Central memory CD4-positive, alpha-beta T cell (primary cell): Measurements from ENCODE around the gene FABP1.

ENCODE experiments used
- DNase-seq: peaks from one replicate; pipeline ENCODE4 v3.0.0; 2022

The FABP1 gene

DNA sequence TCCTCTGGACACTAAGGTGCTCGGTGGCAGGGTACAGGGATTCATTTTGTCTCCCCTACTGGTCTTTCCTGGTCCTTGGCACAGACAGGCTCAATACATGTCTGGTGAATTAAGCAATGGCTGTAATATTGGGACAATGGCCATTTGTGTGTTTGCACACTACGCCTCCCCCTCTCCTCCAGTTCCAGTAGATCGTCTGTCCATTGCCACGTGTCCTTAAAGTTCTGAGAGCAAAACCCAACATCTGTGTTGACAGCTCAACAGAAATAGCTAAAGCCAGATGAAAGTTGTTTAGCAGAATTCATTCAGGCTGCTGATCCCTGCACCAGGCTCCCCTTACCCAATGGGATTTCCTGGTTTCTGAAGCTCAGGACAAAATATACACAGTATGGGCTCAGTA is 9.0 kb upstream of the FABP1 start:
- no peak for DNase-seq

DNA sequence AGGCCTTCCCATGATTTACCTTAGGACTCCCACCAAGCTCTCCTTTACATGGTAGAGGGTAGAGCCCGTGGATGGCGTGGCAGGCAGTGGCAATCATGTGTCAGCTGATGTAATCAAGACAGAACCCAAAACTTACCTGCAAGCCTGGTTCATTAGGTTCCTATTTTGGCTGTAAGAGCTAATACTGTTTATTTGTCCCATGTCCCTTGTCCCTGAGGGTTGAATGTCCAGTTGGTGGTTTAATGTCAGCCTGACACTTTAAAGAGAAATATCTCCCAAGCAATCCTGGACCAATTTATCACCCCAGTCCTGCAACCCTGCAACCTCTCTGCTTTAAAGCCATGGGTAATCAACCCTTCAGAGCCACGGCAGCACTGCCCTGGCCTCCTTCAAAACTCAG is 6.0 kb upstream of the FABP1 start:
- no peak for DNase-seq

DNA sequence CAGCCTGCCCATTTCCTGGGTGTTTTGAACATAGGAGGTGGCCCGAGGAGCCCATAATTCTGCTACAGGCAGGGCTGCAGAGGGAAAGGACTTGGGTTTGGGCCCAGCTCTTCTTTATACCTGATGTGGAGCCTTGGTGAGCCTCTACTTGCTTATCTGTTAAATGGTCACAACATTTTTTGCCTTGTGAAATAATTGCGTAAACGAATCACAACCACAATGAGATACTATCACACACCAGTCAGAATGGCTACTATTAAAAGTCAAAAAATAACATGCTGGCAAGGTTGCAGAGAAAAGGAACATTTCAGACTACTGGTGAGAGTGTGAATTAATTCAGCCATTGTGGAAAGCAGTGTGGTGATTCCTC is 4.1 kb upstream of the FABP1 start:
- no peak for DNase-seq

DNA sequence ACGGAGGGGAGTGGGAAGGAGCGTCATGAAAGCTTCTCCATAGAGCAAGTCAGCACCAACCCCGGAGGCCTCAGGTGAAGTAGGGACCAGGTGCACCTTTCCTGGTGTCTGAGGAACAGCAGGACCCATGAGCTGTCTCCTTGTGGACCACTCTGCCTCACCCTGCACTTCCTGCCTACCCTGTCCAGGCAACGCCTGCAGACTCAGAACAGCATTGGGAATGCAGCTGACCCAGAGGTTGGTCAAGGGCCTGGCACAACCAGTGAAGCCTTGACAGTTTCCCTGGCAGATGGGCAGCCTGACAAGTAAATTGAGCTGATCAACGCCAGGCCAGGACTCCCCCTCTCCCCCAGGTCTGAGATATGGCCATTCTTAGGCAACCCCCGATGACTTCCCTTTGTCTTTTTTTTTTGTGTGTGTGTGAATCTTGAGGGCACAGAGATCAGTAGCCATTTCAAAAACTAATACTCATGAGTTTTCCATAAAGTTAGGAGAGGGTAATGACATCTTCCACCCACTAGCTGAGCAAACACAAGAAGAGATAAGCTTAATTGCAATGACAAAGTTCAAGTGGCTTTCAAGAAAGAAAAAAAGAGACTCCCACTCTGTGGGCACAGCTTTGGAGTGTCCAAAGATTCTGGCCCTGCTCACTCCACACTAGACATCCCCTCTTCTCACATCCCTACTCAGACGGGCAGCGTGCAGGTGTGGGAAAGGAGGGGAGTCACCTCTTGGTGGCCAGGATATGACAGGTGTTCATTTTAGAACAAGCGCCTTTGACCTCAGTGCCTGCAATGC is 3.5 kb upstream of the FABP1 start:
- no peak for DNase-seq

DNA sequence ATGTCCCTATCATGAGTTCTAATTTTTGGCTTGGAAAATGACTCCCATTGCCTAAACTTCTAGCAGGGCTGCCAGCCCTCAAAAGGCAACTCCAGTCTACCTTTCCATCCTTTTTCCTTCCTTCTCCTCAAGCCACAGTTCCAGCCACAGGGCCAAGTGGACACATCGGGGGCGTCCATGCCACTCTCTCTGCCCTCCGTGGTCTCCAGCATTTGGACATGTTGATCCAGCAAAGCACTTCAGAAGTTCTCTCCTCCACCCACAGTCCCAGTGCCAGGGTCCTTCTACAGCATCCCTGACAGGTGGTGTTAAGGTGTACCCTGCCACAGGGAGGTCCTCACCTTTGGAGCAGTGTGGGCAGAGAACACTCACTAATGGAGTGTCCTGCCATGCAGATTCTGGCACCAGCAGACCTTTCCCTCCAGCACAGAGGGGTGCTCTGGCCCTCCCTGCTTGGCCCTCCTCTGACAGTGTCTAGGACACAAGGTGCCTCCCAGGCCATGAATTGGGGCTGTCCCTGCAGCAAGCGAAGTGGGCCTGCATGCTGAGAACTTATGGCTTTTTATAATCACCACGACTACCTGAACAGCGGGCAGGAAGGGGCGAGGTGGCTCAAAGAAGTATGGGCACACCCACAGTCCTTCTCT is 1.6 kb upstream of the FABP1 start:
- no peak for DNase-seq

DNA sequence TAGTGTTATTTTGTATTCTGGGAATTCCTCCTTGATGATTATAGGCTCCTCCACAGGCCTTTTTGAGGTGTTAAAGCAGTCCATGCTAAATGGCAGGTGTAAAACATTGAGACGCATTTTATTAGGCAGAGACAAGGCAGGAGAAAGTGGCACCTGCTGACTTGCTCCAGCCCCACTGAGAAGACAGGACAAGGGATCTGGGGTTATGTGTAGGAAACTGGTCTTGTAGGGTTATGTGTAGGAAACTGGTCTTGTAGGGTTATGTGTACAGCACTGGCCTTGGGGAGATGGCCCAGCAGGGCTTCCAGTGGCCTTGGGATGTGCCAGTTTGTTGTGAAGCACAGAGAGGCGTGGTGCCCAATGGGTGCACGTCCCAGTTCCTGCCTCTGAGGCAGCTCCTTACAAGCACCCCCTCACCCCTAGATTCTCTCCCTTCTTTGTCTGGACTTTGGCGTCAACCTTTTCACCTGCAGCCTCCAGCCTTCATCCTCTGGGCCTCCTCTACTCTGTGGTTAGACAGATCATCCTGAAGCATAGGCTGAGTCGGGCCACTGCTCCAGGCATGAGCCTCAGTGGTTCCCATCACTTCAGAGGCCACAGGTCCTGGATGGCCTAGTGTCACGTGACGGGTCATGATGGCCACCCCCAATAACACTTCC is 921 bp upstream of the FABP1 start:
- no peak for DNase-seq

DNA sequence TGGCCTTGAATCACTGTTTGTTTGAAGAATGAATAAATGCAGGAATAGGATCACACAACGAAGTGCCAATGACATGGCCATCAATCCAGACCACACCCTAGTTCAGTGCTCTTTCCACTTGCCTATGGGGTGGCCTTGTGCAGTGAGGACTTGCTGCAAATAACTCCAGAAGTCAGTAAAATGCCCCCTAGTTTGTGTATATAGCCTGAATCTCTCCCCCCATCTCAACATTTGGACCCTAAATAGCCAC is 299 bp downstream of the FABP1 start:
- DNase-seq = no peak

DNA sequence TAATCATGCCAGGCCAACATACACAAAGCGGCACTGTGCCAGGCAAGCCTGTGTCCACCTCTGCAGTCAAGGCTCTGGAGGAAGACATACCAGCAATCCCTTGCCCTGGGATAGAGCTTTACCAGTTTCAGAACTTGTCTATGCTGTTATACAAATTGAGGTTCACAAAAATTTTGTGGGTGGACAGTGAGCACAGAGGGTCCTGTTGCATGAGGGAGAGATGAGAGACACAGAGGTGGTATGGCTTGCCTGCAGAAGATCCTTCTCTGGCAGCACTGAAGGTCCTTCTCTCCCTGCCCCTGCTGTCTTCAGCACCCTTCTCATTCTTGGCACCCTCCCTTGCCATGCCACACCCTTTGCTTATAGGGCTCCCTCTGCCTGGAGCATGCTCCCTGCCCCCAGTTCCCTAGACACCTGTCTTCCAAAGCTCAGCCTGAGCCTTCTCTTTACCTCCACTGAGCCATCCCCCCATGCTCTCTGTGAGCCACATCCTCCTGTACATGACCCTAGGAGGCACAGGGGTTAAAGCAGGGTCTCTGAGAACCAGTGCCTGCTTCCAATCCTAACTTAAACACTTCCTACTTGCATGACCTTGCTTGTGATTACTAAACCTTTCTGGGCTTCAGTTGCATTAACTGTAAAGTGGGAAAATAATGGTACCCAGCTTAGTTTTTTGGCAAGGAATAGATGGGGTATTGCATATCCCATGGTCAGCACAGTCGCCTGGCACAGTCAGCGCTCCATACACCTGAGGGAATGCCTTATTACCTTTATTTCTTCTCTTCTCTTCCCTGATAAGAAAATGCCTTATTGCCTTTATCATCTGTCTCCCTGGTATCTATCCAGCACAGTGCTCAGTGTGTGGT is 857 bp downstream of the FABP1 start:
- no peak for DNase-seq

DNA sequence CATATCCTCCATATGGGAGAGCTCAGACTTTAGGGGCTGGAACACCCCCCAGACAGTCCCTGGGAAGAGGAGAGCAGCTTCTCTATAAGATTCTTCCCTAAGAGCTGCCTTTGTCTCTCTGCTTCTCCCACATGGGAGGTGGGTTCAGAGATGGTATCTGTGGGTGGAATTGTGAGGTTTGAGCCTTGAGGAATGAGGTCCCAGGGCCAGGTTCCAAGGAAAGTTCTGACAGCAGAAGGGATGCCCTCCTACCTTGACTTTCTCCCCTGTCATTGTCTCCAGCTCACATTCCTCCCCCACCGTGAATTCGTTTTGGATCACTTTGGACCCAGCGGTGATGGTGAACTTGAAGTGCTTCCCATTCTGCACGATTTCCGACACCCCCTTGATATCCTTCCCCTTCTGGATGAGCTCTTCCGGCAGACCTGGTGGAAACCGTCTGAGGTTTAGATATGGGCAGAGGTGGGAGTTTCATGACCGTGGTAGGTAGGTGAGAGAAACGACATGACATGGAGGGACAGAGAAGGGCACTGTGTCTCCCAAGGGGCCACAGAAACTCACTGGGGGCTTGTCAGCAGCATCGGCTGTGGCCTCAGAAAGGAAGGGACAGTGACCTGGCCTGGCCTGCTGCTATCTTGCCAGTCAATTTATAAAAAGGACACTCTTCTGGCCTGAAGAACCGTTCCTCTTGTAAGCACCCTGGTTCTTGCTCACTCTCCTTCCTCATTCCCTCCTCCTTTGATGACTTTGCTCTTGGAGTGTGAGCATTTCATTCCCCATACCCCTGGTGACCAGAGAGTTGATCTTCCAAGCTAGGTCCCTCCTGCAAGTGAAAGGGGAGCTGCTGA is 1.7 kb downstream of the FABP1 start:
- DNase-seq = no peak

DNA sequence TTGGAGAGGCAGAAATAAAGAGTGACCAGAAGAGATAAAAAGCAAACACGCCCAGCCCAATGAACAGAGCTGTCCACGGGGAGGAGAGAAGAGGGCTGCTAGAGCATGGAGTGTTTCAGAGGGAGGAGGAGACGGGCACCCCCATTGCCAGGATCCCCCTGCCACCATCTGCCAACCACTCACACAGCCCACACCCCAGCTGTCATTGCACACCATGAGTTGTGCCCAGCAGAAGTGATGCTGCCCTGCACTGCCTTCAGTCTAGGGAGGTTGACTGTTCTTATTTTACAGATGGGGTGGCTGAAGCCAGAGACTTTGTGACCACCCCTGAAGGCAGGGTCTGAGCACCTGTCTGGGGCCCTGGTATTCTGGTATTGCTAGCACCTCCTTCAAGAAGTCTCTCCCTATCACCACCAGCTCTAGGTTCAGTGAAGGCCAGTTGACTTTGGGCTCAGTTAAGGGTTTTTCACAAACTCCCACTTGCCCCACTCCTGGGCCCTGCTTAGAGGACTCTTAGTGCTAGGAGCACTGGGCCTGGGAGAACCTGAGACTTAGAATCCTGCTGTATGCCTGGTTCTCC is 2.4 kb downstream of the FABP1 start:
- DNase-seq = no peak

DNA sequence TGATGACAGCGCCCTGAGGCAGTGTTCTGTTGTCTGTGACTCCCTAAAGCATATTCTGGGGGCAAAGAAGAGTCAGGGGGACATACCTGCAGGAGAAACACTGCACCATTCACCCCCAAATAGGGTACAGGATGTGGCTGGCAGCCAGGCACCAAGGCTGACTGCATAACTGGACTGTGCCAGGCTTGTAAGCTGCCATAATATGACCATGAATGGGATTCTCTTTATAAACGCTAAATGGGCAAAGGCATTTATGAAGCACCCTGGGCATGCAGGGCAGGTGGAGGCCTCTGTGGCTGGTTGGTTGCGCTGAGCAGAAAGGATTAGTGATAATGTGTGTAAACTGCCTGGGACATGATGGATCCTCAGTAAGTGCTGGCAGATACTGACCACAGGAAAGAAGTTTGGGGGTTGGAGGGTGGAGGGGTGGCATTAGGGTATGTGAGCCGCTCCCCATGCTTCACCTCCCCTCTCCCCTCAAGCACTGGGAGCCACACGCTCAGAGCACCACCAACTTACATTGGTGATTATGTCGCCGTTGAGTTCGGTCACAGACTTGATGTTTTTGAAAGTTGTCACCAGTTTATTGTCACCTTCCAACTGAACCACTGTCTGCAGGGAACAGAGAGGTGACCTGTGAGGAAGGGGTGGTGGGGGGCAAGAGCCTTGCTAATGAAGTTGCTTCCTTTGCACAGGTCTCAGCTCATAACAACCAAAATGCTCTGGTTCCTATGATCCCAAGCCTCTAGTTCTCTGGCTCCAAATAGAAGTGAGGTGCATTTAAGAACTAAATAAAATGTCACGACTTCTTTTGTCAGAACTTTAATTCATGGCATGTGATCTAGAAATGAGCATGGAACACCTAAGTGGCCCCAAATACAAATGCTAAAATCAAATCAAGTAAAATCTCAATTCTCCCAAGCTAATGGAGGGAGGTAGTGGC is 3.6 kb downstream of the FABP1 start:
- DNase-seq = no peak

DNA sequence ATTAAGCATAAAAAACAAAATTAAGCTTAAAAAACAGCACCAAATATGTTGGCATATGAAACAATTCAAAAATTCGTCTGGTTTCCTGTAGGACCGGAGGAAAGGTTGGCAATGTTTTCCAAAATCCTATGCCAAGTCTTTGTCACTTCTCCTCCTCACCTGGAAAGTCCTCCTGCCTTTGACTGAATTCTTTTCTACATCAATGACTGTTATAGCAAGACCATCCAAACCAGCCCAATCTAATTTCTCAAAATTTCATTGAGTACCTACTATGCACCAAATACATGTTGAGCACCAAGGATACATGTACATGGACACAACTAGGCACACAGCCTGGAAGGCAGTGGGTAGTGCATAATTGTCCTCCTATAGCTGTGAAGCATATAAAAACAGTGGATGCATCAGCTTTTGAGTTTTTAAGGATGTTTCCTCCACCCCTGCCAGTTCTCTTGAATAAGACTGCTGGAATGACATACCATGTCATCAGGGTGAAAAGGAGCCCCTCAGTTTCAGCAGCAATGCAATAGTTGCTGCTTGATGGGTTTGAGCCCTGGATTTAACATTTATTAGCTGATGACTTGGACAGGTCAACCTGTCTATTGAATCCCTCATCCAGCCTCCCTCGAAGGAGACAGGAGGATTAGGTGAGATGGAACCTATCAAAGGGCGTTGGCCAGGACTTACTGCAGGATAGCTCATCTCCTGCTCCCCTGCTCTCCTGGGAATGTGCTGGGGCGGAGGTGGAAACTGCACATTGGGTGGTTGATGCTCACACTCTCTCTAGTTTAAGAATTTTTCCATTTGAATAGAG is 4.5 kb downstream of the FABP1 start:
- no peak for DNase-seq

DNA sequence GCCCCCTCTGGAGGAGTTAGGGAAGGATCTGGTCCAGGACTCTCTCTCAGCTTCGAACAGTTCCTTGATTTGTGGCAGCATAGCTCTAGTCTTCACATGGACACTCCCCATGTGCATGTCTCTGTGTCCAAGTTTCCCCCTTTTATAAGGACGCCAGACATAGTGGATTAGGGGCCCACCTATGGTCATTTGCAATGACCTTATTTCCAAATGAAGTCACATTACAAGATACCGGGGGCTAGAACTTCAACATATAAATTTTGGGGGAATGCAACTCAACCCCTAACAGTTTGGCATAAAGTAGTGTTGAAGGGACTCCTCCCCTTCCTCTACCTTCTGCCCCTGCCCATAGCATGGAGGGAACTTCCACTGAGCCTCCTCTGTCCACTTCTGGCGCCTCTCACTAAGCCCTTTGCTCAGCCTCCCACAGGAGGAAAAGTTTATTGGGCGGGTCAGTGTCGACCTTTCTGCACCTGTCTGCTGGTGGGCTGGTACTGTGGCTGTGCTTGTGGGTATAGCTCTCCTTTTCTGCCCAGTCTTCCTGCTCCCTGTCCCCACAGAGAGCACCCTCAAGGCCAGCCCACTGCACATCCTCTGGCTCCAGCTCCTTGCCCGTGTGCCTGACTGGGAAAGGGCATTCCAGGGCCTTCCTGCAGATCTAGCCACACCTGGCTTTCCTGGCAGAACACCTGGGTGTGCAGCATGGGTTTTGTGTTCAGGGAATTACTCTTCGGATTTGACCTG is 5.5 kb downstream of the FABP1 start:
- no peak for DNase-seq

DNA sequence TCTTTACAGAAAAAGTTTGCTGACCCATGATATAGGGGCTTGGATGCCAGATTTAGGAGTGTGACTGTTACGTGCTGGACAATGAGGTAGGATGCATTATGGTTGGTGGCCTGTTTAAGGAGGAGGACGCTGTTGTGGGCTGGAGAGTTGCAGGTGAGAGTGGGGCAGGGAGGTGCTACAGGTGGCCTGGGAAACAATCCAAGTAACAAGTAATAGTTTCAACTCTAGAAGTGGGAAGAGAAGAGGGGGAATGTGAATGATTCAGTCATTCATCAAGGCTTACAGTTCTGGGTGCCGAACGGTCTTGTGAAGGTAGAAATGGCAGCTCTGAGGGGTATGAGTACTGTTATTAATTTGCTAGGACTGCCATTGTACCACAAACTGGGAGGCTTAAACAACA is 6.2 kb downstream of the FABP1 start:
- DNase-seq = no peak

DNA sequence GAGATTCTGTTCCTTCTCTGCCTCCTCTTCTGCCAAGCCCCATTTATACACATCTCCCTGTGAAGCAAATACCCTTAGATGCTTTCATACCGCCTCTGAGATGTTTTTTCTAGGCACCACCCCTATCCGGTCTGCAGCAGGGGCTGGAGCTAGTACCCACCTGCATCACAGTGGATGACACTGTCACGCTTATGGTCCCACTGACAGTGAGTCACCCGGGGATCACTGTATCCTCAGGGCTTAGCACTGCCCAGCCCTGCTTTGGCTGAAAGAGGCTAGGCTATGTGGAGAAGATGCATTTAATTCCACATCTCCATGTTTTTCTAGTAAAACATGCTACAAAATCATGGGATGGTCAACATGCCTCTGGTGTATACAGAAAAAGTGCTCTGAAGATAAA is 9.9 kb downstream of the FABP1 start:
- DNase-seq = no peak

DNA sequence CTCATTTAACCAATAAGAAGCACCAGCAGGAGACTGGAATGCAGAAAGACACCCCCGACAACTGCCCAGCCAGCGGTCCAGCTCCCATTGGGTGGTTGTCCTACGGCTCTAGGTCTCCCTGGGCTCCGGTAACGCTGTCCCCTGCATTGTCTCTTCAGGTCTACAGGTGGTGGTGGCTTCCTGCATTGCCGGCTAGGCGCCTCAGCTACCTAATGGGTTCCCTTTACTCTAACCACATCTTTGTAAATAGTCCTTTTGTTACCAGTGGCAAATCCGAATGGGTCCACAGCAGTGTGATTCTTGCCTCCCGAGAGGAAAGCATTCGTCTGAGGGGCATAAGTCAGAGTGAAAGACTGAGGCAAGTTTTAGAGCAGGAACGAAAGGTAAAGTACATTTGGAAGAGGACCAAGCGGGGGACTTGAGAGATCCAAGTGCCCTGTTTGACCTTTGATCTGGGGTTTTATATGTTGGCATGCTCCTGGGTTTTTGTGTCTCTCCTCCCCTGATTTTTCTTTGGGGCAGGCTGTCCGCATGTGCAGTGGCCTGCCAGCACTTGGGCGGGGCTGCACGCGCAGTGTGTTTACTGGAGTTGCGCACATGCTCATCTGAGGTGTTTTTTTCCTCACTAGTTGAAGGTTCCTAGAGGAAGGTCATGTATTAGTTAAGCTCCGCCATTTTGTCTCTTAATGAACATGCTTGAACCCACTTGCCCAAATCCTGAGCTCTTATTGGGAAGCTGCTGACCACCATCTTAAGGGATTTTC is 11.0 kb downstream of the FABP1 start:
- DNase-seq = no peak

DNA sequence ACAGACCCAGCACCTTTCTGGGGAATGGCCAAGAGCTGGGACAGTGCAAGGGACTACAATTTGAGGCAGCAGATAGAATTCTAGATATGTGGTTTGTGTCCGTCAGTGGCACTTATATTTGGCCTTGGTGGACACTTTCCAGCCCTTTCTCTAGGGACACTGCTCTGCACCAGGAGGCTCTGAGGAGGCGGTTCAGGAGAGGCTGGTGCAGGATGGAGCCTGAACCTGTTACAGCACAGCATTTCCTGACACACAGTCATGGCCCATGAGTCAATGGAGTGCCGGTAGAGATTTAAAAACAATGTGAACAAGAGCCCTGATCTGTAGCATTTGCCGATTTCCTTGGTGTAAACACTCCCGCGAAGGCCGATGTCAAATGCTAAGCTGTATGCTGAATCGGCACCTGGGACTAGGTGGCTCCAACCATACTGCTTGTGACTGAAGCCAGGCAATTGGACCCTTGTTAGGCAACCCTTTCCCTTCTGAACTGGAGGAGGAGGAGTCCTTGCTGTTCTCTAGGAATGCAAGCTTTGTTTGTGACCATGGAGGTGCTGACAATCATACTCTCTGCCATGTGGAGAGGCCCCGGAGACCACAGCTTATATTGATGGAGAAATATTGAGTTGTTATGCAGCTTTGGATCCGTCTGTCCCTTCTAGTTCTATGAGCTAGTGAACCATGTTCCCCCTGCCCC is 11.9 kb downstream of the FABP1 start:
- DNase-seq = no peak

DNA sequence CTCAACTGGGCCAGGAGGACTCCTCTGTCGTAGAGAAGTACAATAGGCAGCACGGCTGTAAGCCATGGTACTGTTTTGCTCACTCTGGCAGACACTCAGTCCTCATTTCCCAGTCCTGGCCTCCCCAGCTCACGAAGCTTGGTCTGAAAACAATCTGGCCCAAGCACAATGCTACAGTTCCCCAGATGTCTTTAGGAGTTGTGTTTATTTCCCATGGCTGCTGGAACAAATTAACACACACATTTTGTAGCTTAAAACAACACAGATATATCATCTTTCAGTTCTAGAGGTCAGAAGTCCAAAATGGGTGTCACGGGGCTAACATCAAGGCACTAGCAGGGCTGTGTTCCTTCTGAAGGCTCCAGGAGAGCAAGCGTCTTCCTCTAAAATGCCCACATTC is 13.0 kb downstream of the FABP1 start:
- DNase-seq = no peak
